DOHH2 (cell line): ENCODE data around the gene IGLON5.

Experiments used
- H3F3A ChIP-seq: fragments of 200-600 bp; sonication (generic), shearing (Covaris generic); 2 replicates; pipeline ENCODE4 v1.6.0; 2016; ENCODE audit warnings: antibody characterized with exemption, mild to moderate bottlenecking; ENCODE audit not compliant: control insufficient read depth, insufficient read depth
- H3K27ac ChIP-seq: fragments of 200-600 bp; sonication (generic); 2 replicates; pipeline ENCODE4 v1.5.1; 2014; ENCODE audit warnings: low read depth, mild to moderate bottlenecking, low read length, moderate library complexity
- H3K27me3 ChIP-seq: fragments of 200-600 bp; sonication (generic); 2 replicates; pipeline ENCODE4 v1.6.1; 2014; ENCODE audit warnings: mild to moderate bottlenecking, low read length, mixed read lengths; ENCODE audit not compliant: control insufficient read depth
- H3K36me3 ChIP-seq: fragments of 200-600 bp; sonication (generic); 2 replicates; pipeline ENCODE4 v1.6.1; 2014; ENCODE audit warnings: mild to moderate bottlenecking, low read length, moderate library complexity, mixed read lengths; ENCODE audit not compliant: control insufficient read depth
- H3K4me1 ChIP-seq: fragments of 200-600 bp; sonication (generic); 2 replicates; pipeline ENCODE4 v1.6.1; 2014; ENCODE audit warnings: mild to moderate bottlenecking, low read length, mixed read lengths; ENCODE audit not compliant: control insufficient read depth
- H3K4me2 ChIP-seq: fragments of 200-600 bp; sonication (generic); 2 replicates; pipeline ENCODE4 v1.6.0; 2014; ENCODE audit warnings: mild to moderate bottlenecking, low read length, moderate library complexity
- H3K4me3 ChIP-seq: fragments of 200-600 bp; sonication (generic); 2 replicates; pipeline ENCODE4 v1.5.1; 2014; ENCODE audit warnings: mild to moderate bottlenecking, low read length, mixed read lengths
- H3K79me2 ChIP-seq: fragments of 200-600 bp; sonication (generic); 2 replicates; pipeline ENCODE4 v1.6.1; 2014; ENCODE audit warnings: mild to moderate bottlenecking, low read length, mixed read lengths; ENCODE audit not compliant: control insufficient read depth
- H3K9me2 ChIP-seq: fragments of 200-600 bp; sonication (generic); replicated peaks from 2 replicates; pipeline ENCODE4 v1.6.1; 2014; ENCODE audit warnings: mild to moderate bottlenecking, low read length, mixed read lengths; ENCODE audit not compliant: control insufficient read depth
- H3K9me3 ChIP-seq: fragments of 200-600 bp; sonication (generic); 2 replicates; pipeline ENCODE4 v1.6.1; 2014; ENCODE audit warnings: antibody characterized with exemption, low read length, mixed read lengths; ENCODE audit not compliant: control insufficient read depth, insufficient read depth
- H4K20me1 ChIP-seq: fragments of 200-600 bp; sonication (generic); 2 replicates; pipeline ENCODE4 v1.6.0; 2014; ENCODE audit warnings: low read depth, mild to moderate bottlenecking, antibody characterized with exemption, low read length, moderate library complexity; ENCODE audit not compliant: control insufficient read depth, insufficient read depth
- CTCF ChIP-seq: fragments of 200-600 bp; sonication (generic); IDR thresholded peaks from one replicate; pipeline ENCODE4 v1.5.1; 2014; ENCODE audit warnings: antibody characterized with exemption, mild to moderate bottlenecking, low read depth, low read length; ENCODE audit not compliant: poor library complexity, severe bottlenecking
- EZH2phosphoT487 ChIP-seq: fragments of 200-600 bp; sonication (generic); IDR thresholded peaks from 2 replicates; pipeline ENCODE4 v1.6.1; 2017; ENCODE audit warnings: borderline replicate concordance, mild to moderate bottlenecking, antibody characterized with exemption, low read length, moderate library complexity, mixed read lengths

Gene IGLON5

GRCh38 chr19:51285682-51286081 is 25.8 kb upstream of the IGLON5 start:
- H3K4me3 ChIP-seq, result no peak overlapping the region
- H3K79me2 ChIP-seq, result no peaks in the 10 kb centered on the region
- peaks cover 8% of the 10 kb centered on the region for H3K27me3 ChIP-seq
- H3K36me3 ChIP-seq, result no peaks in the 10 kb centered on the region
- no peak for TF ChIP-seq EZH2phosphoT487
- no peak for TF ChIP-seq CTCF
- no peak overlapping the region for H3K4me2 ChIP-seq
- H3K4me1 ChIP-seq, result no peaks in the 10 kb centered on the region
- H3K9me2 ChIP-seq, result no peaks in the 10 kb centered on the region
- no peaks in the 10 kb centered on the region for H3K9me3 ChIP-seq
- no peaks in the 10 kb centered on the region for H3F3A ChIP-seq
- H3K27ac ChIP-seq, result no peak overlapping the region
- H4K20me1 ChIP-seq, result no peaks in the 10 kb centered on the region

DNA sequence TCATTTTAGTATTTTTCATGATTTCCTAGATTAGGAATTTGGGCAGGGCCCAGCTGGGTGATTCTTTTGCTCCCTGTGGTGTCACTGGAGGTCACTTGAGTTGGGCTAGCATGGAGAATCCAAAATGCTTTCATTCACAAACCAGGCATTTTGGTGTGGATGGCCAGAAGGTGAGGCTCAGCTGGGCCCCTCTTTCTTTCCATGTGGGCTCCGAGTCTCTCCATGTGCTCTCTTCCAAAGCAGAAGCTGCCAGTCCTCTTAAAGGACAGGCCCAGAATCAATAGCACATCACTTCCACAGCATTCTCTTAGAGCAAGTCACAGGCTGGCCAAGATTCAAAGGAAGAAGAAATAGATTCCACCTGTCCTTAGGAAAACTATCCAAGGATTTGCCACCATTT is 21.8 kb upstream of the IGLON5 start:
- Histone ChIP-seq H3K4me3 (no peak overlapping the region), H3K27ac (no peak overlapping the region), H4K20me1 (no peaks in the 10 kb centered on the region), H3K4me1 (no peaks in the 10 kb centered on the region), H3F3A (no peaks in the 10 kb centered on the region), H3K79me2 (no peaks in the 10 kb centered on the region), H3K36me3 (no peaks in the 10 kb centered on the region), H3K4me2 (no peak overlapping the region), H3K9me2 (no peaks in the 10 kb centered on the region), H3K9me3 (no peaks in the 10 kb centered on the region), H3K27me3 (peaks cover 6% of the 10 kb centered on the region)
- no peak for TF ChIP-seq CTCF
- no peak for TF ChIP-seq EZH2phosphoT487

GRCh38 chr19:51292971-51293370 is 18.5 kb upstream of the IGLON5 start:
- Histone ChIP-seq H3F3A (no peaks in the 10 kb centered on the region), H4K20me1 (no peaks in the 10 kb centered on the region), H3K9me3 (no peaks in the 10 kb centered on the region), H3K79me2 (no peaks in the 10 kb centered on the region), H3K27ac (no peak overlapping the region), H3K4me3 (no peak overlapping the region), H3K36me3 (no peaks in the 10 kb centered on the region), H3K9me2 (no peaks in the 10 kb centered on the region), H3K27me3 (peaks cover 6% of the 10 kb centered on the region), H3K4me2 (no peak overlapping the region), H3K4me1 (no peaks in the 10 kb centered on the region)
- TF ChIP-seq EZH2phosphoT487, result no peak
- no peak for TF ChIP-seq CTCF
